ENCODE results near the gene ITGB2.

DNA sequence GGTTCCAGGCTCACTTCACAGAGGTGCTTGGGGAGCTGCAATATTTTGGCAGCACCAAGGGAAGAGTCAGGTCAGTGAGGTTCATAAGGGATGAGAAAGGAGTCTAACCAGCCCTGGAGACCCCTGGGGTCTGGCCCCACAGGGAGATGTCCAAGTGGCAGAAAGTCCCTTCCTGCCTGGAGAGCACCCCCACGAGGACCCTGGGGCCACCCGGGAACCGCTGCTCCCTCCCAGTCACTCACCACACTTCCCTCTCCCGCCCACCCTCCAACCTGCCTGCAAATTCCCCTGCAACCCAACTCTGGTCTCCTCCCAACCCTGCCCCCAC lies 6.5 kb upstream of the ITGB2 start:
- TF ChIP-seq, protein P1, sequence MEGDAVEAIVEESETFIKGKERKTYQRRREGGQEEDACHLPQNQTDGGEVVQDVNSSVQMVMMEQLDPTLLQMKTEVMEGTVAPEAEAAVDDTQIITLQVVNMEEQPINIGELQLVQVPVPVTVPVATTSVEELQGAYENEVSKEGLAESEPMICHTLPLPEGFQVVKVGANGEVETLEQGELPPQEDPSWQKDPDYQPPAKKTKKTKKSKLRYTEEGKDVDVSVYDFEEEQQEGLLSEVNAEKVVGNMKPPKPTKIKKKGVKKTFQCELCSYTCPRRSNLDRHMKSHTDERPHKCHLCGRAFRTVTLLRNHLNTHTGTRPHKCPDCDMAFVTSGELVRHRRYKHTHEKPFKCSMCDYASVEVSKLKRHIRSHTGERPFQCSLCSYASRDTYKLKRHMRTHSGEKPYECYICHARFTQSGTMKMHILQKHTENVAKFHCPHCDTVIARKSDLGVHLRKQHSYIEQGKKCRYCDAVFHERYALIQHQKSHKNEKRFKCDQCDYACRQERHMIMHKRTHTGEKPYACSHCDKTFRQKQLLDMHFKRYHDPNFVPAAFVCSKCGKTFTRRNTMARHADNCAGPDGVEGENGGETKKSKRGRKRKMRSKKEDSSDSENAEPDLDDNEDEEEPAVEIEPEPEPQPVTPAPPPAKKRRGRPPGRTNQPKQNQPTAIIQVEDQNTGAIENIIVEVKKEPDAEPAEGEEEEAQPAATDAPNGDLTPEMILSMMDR (conservative IDR thresholded peaks at IDR 0.05; ENCODE audit: low read length), result no peak
- no peak for TF ChIP-seq EZH2phosphoT487 (IDR thresholded peaks at IDR 0.05; ENCODE audit: borderline replicate concordance)

All from Loucy (cell line).